Measurements from ENCODE around the gene LANCL2. TPM values are rescaled to one million over a fixed set of nuclear protein-coding genes. Genes with fewer than 3 reads are reported as not detected.
"Not testable (repeated sequence)": the region's sequence is repeated elsewhere in the genome, so short reads cannot be mapped to it uniquely, and the experiment has no call there.

LANCL2 gene
- total RNA-seq, 1 donor: 17.0 TPM

DNA sequence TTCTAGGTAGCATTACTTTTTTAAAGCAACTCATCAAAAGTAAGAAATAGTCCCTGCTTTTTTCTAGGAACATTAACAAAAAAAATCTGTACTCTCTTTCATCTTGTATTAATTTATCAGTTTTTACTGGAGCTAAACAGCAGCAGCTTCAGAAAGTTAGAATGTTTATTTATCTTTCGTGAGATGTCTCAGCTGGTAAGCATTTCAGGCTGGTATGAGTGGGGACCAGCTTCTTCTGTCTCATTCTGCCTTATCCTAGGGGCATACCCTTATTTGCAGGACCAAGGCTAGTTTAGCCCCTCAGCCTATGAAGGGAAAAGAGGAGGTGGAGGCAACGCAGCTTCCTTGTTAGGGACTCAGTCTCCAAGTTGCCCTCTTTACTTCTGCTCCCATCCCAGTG is 35.1 kb downstream of the LANCL2 start:
- no peak for DNase-seq (ENCODE audit: low read depth in 2 of 3, low spot score in 2 of 3)

DNA sequence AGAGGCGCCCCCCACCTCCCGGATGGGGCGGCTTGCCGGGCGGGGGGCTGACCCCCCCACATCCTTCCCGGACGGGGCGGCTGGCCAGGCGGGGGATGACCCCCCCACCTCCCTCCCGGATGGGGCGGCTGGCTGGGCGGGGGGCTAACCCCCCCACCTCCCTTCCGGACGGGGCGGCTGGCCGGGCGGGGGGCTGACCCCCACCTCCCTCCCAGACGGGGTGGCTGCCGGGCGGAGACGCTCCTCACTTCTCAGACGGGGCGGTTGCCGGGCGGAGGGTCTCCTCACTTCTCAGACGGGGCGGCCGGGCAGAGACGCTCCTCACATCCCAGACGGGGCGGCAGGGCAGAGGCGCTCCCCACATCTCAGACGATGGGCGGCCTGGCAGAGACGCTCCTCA is 37.4 kb downstream of the LANCL2 start:
- not testable (repeated sequence) for DNase-seq (ENCODE audit: low read depth in 2 of 3, low spot score in 2 of 3)

DNA sequence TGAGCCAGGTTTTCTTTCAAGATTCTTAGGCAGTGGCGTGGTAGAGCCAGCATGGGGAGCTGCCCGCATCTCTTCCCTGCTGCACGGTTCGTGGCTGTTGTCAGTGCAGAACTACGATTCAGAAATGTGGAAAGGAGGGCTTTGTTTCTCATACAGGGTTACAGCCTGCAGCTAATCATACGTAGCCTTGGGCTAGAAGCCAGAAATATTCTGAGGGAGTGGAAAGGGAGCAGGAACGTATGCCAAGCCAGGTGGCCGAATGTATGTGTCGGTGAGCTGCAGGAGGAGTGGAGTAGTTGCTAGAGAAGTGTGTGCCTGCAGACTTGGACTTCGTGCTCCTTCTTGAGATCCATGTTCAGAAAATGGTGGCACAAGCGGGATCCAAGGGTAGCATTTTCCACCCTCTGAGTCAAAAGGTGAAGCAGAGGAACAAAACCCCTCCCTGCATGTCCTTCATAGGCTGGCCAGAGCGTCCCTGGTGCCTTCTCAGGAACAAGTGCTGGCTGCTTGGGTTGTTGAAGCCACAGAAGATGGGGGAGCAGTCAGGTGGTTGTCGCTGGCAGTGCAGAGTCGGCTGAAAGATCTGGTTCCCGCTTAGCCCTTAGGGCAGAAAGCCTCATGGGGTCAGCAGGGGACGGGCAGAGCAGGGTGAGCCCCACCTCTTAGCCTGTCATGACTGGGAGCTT is 40.9 kb downstream of the LANCL2 start:
- DNase-seq (ENCODE audit: low read depth in 2 of 3, low spot score in 2 of 3): no peak

DNA sequence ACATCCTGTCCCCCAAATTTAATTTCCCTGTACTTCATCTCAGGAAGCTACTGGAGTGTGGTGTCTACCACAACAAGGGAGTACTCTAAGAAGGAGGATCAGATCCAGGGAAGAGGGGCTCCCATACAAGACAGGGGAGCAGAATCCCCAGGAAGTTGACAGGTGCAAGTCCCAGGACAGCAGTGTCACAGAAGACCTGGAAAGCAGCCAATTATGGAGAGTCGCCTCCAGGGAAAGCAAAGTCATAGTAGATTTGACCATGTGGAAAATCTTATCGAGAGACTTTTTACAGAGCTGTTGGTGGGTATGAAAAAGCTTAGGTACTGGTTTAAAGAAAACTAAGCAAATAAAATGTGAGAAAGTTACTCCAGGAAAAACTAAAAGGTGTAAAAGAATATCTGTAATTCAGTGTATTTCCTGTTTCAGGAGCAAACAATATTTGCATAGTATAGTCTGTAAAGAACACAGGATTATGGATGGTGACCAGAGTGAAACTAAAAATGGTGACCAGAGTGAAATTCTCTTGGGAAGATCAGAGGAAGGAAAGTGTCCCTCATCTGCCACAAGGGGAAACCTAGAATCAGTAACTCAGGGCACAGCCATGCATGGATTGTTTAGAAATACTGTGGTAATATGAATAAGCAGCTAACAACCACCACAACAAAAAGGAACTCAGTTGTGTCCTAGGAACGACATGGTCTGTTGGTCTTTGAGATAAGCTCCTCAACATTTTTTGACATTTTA is 44.5 kb downstream of the LANCL2 start:
- DNase-seq (ENCODE audit: low read depth in 2 of 3, low spot score in 2 of 3): no peak

DNA sequence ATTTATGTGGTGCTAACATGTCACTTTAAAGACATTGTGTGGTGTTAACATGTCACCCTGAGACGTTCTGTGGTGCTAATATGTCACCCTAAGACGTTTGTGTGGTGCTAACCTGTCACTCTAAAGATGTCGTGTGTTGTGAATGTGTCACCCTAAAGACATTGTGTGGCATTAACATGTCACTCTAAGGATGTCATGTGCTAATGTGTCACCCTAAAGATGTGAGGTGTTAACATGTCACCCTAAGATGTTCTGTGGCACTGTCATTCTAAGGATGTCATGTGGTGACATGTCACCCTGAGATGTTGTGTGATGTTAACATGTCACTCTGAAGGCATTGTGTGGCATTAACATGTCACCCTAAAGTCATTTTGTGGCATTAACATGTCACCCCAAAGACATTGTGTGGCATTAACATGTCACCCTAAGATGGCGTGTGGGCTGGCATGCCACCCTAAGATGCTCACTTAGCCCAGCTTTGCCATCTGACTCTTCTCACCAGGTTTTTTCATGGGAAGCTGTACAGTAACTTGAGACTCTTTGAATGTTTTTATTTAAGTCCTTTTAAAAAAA is 45.6 kb downstream of the LANCL2 start:
- no peak for DNase-seq (ENCODE audit: low read depth in 2 of 3, low spot score in 2 of 3)

DNA sequence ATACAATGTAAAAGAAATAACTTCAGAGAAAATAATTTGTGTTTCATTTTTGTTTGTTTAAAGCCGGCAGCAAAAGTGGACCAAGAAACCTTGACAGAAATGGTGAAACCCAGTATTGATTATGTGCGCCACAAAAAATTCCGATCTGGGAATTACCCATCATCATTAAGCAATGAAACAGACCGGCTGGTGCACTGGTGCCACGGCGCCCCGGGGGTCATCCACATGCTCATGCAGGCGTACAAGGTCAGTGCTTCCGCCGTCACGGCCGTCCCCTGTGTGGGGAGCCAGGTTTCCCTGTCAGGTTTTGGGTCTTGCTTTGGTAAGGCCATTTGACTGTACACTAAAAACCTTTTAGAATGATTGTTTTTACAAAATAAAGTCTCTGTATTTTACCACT is 46.7 kb downstream of the LANCL2 start:
- DNase-seq (ENCODE audit: low read depth in 2 of 3, low spot score in 2 of 3): no peak

DNA sequence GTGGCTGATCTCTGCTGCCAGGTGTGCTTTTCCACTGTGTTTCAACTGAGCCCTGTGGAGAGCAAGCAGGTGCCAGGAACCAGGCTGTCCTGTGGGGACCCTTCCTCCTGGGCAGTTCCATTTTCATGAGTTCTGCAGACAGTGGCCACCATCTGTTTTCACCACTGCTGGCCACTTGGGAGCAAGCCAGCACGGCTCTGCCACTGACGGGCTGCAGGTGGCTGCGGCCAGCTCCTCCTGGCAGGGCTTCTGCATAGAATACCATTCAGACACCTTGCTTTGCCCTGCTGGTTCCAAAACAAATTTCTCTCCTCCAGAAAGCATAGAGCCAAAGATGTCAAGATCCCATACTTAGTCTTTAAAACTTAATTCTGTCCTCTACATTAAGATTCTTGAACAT is 48.3 kb downstream of the LANCL2 start:
- DNase-seq (ENCODE audit: low read depth in 2 of 3, low spot score in 2 of 3): no peak

DNA sequence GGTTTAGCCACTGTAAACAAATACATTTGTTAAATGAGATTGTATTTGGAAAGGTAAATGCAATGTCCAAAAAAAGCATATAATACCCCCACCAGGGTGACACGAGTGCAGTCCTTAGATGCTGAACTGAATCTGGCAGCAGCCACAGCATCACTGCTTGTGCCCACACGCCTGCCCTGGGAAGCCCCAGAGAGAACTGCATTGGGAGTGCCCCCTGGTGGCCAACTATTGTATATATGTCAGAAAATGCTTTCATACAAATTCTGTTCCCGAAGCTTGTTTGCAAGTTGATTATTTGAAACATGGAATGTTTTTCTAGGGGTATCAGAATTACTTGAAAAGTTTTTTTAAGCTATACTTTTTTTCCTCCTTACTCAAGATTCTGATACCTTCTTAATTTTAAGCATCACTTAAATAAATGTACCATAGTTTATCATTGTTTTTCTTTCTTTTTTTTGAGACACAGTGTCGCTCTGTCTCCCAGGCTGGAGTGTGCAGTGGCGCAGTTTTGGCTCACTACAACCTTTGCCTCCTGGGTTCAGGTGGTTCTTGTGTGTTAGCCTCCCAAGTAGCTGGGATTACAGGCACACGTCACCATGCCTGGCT is 50.1 kb downstream of the LANCL2 start:
- peak; percentile 60 to 88 (median 75) for DNase-seq (ENCODE audit: low read depth in 2 of 3, low spot score in 2 of 3)

DNA sequence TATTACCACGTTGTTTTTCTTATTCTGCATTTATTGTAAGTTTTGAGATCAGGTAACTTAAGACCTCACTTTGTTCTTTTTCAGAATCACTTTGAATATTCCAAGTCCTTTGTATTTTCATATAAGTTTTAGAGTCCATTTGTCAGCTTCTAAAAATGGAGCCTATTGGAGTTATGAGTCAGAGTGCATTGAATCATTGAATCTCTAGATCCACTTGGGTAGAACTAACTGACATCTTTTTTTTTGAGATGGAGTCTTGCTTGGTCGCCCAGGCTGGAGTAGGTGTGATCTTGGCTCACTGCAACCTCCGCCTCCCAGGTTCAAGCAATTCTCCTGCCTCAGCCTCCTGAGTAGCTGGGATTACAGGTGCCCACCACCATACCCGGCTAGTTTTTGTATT is 52.3 kb downstream of the LANCL2 start:
- not testable (repeated sequence) for DNase-seq (ENCODE audit: low read depth in 2 of 3, low spot score in 2 of 3)

DNA sequence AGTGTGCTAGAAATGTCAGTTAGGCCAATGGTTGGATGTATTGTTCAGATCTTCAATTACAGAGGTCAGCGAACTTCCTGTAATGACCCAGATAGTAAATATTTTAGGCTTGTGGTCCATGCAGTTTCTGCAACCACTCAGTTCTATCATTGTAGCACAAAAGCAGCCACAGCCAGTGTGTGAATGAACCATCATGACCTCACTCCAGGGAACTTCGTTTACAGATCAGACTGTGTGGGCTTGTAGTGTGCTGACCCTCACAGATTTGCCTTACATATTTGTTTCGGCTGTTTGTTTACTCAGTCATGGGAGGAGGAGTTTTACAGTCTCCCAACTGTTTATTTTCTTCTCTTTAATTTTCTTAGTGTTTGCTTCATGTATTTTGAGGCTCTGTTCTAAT is 55.4 kb downstream of the LANCL2 start:
- no peak for DNase-seq (ENCODE audit: low read depth in 2 of 3, low spot score in 2 of 3)

DNA sequence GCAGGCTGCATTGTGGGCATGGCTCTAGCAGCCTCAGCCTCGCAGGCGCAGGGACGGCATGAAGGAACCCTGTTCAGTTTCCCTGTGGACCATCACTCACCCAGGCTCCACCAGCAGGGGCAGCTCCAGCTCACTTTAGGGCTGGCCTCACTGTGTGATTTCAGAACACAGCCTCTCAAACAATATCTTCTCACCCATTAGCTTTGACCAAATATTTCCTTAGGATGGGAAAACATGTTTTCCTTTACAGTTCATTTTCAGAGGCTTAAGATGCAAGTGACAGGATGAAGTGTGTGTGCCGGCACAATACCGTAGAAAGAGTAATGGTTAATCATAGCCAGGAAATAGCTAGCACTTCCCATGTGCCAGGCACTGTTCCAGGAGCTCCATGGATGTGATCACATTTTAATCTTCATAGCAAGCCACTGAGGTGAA is 58.2 kb downstream of the LANCL2 start:
- no peak for DNase-seq (ENCODE audit: low read depth in 2 of 3, low spot score in 2 of 3)

DNA sequence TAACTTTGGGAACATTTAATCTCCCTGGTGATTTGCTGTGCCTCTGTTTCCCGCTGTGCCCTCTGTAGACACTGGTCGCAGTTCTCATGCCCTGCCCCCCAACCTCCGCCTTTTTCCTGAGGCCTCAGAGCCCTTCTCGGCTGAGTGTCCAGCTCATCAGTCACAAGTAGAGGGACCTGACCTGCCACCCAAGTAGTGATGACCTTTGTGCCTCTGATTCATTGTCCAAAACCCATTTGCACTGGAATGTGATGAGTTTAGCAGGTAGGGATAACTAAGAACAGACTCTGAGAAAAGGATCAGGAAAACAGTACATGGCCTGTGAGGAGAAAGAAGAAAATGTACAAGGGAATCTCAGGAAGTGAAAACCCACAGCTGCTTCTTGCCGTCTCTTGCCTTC is 58.8 kb downstream of the LANCL2 start:
- no peak for DNase-seq (ENCODE audit: low read depth in 2 of 3, low spot score in 2 of 3)

DNA sequence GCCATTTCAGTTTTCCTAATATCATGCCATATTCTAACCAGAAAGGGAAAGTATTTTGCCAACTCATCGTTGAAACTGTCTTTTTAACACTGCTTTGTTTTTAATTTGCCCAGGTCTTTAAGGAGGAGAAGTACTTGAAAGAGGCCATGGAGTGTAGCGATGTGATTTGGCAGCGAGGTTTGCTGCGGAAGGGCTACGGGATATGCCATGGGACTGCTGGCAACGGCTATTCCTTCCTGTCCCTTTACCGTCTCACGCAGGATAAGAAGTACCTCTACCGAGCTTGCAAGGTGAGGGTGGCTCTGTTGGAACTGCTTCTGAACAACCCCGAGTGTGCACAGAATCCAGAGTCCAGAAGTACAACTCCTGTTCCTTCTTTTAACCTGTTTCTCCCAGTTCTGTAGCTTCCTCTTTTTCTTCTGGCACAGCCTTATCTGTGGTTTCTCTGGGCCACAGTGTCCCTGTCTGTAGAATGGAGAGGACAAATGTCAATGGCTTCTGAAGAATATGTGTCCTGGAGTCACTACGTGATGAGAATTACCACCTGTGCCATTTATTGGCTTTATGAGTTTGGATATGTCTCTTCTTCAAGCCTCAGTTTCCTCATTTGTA is 60.1 kb downstream of the LANCL2 start:
- DNase-seq (ENCODE audit: low read depth in 2 of 3, low spot score in 2 of 3): peak in 2 of 3 donors; percentile 21 to 58

DNA sequence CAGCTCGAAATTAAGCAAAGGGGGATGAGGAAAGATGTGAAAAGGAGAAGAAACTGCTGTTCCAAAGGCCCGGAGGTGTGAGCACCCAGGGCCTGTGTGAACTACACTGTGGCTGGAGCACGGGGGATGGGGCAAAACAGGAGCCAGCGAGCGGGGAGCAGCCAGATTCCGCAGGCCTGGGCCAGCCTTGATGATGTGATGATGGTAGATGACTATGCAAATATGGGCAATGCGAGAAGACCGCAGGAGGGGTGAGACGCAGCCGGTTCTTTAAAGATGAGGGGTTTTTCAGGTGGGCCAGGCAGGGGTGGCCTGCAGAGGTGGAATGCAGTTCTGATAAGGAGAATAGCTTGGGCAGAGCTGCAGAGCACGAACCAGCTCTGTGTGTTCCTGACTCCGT is 61.5 kb downstream of the LANCL2 start:
- no peak for DNase-seq (ENCODE audit: low read depth in 2 of 3, low spot score in 2 of 3)

DNA sequence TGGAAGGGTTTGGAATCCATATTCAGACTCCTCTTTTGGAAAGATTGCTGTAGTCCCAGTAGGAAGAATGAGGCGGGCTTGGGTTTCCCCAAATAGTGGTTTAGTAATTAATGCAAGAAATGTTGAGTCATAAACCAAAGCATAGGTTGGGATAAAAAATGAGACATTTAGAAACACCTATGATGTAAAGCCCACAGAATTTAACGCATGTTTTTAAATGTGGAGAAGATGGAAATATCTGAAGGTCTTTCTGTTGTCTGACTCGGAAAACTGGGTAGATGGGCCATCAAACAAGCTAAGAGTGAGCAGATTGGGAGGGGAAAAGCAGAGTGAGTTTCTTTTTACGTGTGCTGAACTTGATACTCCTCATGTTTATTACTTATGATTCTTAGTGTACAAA is 62.2 kb downstream of the LANCL2 start:
- DNase-seq (ENCODE audit: low read depth in 2 of 3, low spot score in 2 of 3): no peak

DNA sequence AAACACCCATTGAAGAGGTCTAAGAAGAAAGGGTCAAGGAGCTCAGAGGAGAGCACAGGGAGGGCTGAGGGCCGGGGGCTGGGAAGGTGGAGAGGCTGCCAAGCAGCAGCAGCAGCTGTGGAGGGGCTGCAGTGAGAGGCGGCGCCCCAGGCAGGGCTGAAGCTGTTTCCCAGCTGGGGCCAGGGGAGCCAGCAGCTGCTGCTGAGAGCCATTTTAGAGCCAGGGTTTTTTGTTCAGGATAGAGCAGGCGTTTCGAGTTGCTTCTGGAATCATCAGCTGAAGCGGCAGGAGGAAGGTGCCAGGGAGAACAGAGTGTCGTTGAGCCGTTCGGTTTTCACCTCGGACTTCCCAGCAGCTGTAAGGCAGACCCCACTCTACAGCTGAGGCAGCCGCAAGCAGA is 62.7 kb downstream of the LANCL2 start:
- no peak for DNase-seq (ENCODE audit: low read depth in 2 of 3, low spot score in 2 of 3)

DNA sequence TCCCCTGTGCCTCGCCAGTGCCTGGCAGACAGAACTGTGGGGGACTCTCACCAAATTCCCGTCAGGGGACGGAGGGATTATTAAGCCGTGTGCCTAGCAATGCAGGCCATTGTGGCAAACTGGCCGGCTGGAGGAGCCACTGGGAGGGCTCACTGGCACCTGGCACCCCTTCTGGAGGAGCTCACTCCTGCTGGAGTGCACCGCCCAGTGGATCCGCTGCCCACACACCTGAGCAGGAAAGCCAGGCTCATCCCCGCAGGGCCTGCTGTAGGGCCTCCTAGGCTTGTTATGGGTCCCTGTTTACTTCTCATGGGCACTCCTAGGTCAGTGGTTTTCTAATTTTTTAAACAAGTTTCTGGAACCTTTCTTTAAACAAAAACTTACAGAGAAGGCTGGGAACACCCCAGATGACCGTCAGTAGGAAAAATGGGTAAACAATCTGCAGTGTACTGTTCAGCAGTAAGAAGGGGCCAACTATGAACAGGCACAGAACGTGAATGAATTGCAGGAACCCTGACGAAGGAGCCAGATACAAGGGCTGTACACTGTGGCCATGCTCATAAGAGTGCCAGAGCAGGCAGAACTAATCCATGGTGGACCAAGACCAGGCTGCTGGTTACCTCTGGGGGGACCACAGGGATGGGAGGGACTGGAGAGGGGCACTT is 64.8 kb downstream of the LANCL2 start:
- DNase-seq (ENCODE audit: low read depth in 2 of 3, low spot score in 2 of 3): no peak

DNA sequence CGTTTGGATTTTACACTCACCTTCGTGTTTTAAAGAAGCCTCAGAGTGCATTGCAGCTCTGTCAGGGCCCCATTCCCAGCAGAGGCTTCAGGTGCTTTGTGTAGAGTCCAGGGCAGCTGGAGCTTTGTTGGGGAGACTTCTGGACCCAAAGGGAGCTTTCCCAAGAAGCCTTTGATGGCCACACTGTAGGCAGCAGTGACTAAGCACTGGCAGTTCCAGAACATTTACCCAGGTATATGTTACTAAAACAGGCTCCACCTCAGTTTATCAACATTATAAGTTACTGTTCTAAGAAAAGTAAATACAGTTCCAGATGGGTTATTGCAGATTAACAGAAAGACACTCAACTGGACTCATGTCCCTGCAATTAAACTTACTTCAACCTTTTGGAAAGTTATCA is 66.8 kb downstream of the LANCL2 start:
- no peak for DNase-seq (ENCODE audit: low read depth in 2 of 3, low spot score in 2 of 3)

DNA sequence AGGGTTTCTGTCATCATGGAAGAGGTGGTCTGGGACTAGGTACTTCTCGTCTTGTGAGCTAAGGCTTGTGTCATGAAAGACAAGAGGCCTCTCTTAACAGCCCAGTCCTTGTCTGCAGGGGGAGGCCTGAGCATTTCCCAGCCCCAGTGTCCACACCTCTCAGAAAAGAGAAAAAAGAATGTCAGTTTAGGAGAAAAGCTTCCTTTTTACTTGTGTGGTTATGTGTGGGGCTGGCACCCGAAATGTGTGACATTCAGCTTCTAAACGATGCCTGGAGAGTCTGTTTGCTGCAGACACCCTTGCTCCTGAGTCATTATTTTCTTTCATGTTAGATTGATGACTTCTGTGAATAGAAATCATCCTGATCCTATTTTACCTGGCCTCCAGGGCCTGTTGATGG is 67.4 kb downstream of the LANCL2 start:
- no peak for DNase-seq (ENCODE audit: low read depth in 2 of 3, low spot score in 2 of 3)

DNA sequence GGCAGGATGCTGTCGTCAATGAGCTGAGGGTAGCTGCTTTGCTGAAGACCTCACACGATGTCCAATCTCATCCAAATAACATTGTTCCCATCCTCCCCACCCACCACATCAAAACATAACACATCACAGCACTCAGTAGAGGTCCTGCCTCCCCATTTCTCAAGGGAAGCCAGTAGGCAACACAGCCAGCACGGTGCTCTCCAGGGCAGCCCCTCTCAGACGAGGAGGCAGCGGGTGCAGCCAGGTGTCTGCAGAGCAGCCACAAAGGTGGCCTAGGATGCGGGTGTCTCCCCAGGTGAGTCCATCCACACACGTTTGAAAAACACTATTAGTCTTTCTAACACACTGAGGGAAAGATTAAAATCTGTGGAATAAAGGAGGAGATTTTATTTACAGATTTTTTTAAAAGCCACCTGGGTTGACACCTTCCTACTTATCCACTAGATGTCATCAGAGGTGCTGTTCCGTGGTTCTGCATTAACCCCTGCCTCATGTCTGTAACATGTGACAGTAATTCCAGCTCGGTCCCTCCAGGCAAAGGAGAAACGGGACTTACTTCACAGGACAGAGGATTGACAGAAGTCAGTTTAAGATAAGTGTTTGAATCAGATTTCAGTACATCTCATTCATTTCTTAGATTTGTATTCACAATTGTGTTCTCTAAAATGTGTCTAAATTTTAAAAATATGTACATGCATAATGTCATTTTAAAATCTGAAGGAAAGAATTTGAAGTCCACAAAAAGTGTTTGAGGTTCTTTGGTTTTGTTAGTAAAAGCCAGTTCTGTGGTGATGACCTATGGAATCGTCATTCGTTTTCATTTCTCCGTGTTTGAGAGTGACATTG is 68.0 kb downstream of the LANCL2 start:
- peak in 2 of 3 donors; percentile 14 to 40 for DNase-seq (ENCODE audit: low read depth in 2 of 3, low spot score in 2 of 3)
